GM12872 (cell line): ENCODE measurements around the gene ZBTB20.

ENCODE experiments used
- TF ChIP-seq, protein P1 (sequence below): IDR thresholded peaks from 3 replicates; pipeline ENCODE4 v1.5.1; 2011; ENCODE audit warnings: low read depth, mild to moderate bottlenecking, low read length, moderate library complexity; ENCODE audit not compliant: insufficient read depth

Gene ZBTB20

GRCh38 chr3:114962189-114962588, 184.9 kb downstream of the ZBTB20 start:
- TF ChIP-seq, protein P1, sequence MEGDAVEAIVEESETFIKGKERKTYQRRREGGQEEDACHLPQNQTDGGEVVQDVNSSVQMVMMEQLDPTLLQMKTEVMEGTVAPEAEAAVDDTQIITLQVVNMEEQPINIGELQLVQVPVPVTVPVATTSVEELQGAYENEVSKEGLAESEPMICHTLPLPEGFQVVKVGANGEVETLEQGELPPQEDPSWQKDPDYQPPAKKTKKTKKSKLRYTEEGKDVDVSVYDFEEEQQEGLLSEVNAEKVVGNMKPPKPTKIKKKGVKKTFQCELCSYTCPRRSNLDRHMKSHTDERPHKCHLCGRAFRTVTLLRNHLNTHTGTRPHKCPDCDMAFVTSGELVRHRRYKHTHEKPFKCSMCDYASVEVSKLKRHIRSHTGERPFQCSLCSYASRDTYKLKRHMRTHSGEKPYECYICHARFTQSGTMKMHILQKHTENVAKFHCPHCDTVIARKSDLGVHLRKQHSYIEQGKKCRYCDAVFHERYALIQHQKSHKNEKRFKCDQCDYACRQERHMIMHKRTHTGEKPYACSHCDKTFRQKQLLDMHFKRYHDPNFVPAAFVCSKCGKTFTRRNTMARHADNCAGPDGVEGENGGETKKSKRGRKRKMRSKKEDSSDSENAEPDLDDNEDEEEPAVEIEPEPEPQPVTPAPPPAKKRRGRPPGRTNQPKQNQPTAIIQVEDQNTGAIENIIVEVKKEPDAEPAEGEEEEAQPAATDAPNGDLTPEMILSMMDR: no peak

DNA sequence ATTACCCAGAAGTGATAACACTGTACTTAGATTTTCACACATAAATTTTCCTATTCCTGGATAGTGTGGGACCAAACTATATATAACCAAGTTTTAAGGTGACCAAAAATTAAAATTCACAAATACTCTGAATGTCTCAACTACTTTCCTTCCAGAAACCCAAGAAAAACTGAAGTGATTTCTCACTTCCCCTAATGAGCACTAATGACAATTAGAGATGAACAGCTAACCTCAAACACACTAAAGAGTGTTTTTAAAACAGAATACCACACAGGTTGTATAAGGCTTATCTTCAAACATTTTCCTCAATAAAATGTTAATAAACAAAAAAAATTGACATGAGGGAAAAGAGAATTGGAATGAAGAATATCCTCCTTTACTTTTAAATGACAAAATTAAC, 188.2 kb downstream of the ZBTB20 start:
- TF ChIP-seq, protein P1: no peak

- TF ChIP-seq, protein P1: no peak
Measured at GRCh38 chr3:114953800-114954199, 193.3 kb downstream of the ZBTB20 start.

- TF ChIP-seq, protein P1: no peak
Measured at GRCh38 chr3:114953215-114953799, 193.8 kb downstream of the ZBTB20 start.

GRCh38 chr3:114942773-114943172, 204.3 kb downstream of the ZBTB20 start:
- TF ChIP-seq, protein P1: no peak

DNA sequence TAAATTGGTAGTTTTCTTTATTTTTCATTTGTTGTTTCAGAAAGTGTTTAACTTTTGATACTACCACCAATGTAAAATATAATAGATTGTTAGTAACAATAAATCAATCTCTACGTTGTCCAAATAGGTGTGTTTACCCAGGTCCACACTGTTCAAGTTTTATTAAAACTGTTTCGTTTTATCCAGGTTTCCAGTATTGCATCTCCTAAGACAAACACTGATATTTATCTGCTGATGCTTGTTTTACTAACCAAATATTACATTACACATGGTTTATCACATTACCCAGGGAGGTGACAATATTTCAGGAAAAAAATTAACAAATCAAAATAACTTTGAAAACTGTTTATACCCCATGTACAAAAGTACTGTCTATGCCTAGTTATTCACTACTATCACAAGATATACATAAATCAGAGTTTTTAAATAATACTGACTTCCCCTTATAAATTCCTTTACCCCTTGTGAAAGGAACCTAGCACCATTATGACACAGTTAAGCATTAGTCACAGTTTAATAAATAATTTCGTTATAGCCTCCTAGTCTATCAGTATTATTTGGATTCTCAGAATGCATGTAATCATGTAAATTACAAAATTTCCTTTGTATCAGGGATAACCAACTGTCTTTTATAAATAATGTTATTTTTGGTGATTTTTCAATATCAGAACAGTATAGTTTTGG, 205.3 kb downstream of the ZBTB20 start:
- TF ChIP-seq, protein P1: no peak

DNA sequence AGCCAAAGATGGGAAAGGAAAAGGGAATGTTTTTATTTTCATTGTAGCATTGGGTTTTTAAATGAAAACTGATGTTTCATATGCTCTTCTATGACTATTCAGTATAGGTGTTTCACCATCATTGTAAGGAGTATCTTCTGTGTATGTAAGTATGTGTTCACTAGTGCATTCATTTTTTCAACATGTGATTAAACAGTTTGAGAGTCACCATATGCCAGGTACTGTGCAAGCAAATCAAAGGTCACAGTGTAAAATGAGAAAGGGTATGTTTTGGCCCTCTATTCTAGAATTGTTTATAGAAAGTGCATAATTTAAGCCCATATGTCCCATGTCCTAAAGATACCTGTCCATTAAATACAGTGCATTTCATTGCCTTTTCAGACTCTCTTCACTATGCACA, 207.2 kb downstream of the ZBTB20 start:
- TF ChIP-seq, protein P1: no peak
